Loucy (cell line): ENCODE results near the gene MRPL24.
A peak's percentile ranks its signal among the peaks of the same experiment; 100 is the strongest.

Source experiments
- H2AFZ ChIP-seq: fragments of 200-600 bp; sonication (generic); 2 replicates; pipeline ENCODE4 v1.6.0; 2016; ENCODE audit warnings: antibody characterized with exemption, mild to moderate bottlenecking, low read length, moderate library complexity
- H3F3A ChIP-seq: fragments of 200-600 bp; 2 replicates; pipeline ENCODE4 v1.6.0; 2016; ENCODE audit warnings: antibody characterized with exemption, low read depth, mild to moderate bottlenecking
- H3K27me3 ChIP-seq: fragments of 200-600 bp; sonication (generic); 2 replicates; pipeline ENCODE4 v1.6.1; 2014; ENCODE audit warnings: low read length, mild to moderate bottlenecking; ENCODE audit not compliant: insufficient read depth, poor library complexity, severe bottlenecking
- H3K36me3 ChIP-seq: fragments of 200-600 bp; sonication (generic); 2 replicates; pipeline ENCODE4 v1.6.1; 2016; ENCODE audit warnings: low read length; ENCODE audit not compliant: insufficient read depth
- H3K4me1 ChIP-seq: fragments of 200-600 bp; sonication (generic); 2 replicates; pipeline ENCODE4 v1.5.1; 2014; ENCODE audit warnings: low read length, mild to moderate bottlenecking; ENCODE audit not compliant: insufficient read depth, poor library complexity, severe bottlenecking
- H3K4me2 ChIP-seq: fragments of 200-600 bp; sonication (generic); 2 replicates; pipeline ENCODE4 v1.6.0; 2014; ENCODE audit warnings: antibody characterized with exemption, low read length, low read depth, mild to moderate bottlenecking; ENCODE audit not compliant: poor library complexity, severe bottlenecking
- H3K4me3 ChIP-seq: fragments of 200-600 bp; sonication (generic); 2 replicates; pipeline ENCODE4 v1.5.1; 2014; ENCODE audit warnings: low read length, mild to moderate bottlenecking, mixed read lengths; ENCODE audit not compliant: poor library complexity, severe bottlenecking
- H3K79me2 ChIP-seq: fragments of 200-600 bp; sonication (generic); 2 replicates; pipeline ENCODE4 v1.6.1; 2014; ENCODE audit warnings: low read length; ENCODE audit not compliant: insufficient read depth
- H3K9ac ChIP-seq: fragments of 200-600 bp; sonication (generic); 2 replicates; pipeline ENCODE4 v1.6.0; 2014; ENCODE audit warnings: mild to moderate bottlenecking, low read depth, low read length, moderate library complexity; ENCODE audit not compliant: poor library complexity, severe bottlenecking
- H3K9me2 ChIP-seq: fragments of 200-600 bp; sonication (generic); replicated peaks from 2 replicates; pipeline ENCODE4 v1.6.1; 2016; ENCODE audit warnings: low read depth, low read length, mixed read lengths
- H3K9me3 ChIP-seq: fragments of 200-600 bp; sonication (generic); 2 replicates; pipeline ENCODE4 v1.6.1; 2014; ENCODE audit warnings: mild to moderate bottlenecking, antibody characterized with exemption, low read length, low read depth; ENCODE audit not compliant: insufficient read depth
- H4K20me1 ChIP-seq: fragments of 200-600 bp; sonication (generic); 2 replicates; pipeline ENCODE4 v1.6.0; 2014; ENCODE audit warnings: antibody characterized with exemption, low read length, mild to moderate bottlenecking; ENCODE audit not compliant: insufficient read depth, poor library complexity, severe bottlenecking
- CTCF ChIP-seq: fragments of 200-600 bp; sonication (generic); conservative IDR thresholded peaks from 2 replicates; pipeline ENCODE4 v1.5.1; 2014; ENCODE audit warnings: mild to moderate bottlenecking, antibody characterized with exemption, low read length
- EZH2phosphoT487 ChIP-seq: fragments of 200-600 bp; IDR thresholded peaks from 2 replicates; pipeline ENCODE4 v1.6.1; 2018; ENCODE audit warnings: antibody characterized with exemption, mild to moderate bottlenecking, moderate library complexity, borderline replicate concordance

The MRPL24 gene

GRCh38 chr1:156741481-156741983 lies 644 bp upstream of the MRPL24 start:
- Histone ChIP-seq H3K4me1 (peaks cover 29% of the 10 kb centered on the region), H3K9ac (peak overlapping the region; percentile 64), H3K9me2 (no peaks in the 10 kb centered on the region), H2AFZ (no peak overlapping the region), H4K20me1 (peaks cover 24% of the 10 kb centered on the region), H3K4me3 (peak overlapping the region; percentile 61), H3K4me2 (peak overlapping the region; percentile 81), H3F3A (peaks cover 19% of the 10 kb centered on the region; the same call in 1 of the 2 replicates), H3K79me2 (peaks cover 54% of the 10 kb centered on the region), H3K36me3 (peaks cover 37% of the 10 kb centered on the region; the same call in 1 of the 2 replicates), H3K9me3 (no peaks in the 10 kb centered on the region), H3K27me3 (no peaks in the 10 kb centered on the region)
- no peak for TF ChIP-seq CTCF
- TF ChIP-seq EZH2phosphoT487 = no peak

GRCh38 chr1:156740237-156740740 lies 599 bp downstream of the MRPL24 start:
- H3K36me3 ChIP-seq = peaks cover 32% of the 10 kb centered on the region; the same call in 1 of the 2 replicates

GRCh38 chr1:156738916-156739315 lies 2.0 kb downstream of the MRPL24 start:
- Histone ChIP-seq H2AFZ (no peak overlapping the region), H3K9me2 (no peaks in the 10 kb centered on the region), H3K79me2 (peaks cover 30% of the 10 kb centered on the region), H3K4me3 (no peak overlapping the region), H3K4me1 (peaks cover 18% of the 10 kb centered on the region), H4K20me1 (peaks cover 3% of the 10 kb centered on the region), H3F3A (peaks cover 19% of the 10 kb centered on the region; the same call in 1 of the 2 replicates), H3K27me3 (no peaks in the 10 kb centered on the region), H3K4me2 (no peak overlapping the region), H3K9me3 (no peaks in the 10 kb centered on the region), H3K36me3 (peaks cover 21% of the 10 kb centered on the region; the same call in 1 of the 2 replicates), H3K9ac (no peak overlapping the region)
- TF ChIP-seq EZH2phosphoT487 (no peak), CTCF (no peak)

More at GRCh38 chr1:156740237-156740740, 599 bp downstream of the MRPL24 start:
- Histone ChIP-seq H3K4me3 (peak overlapping the region; percentile 96), H3K4me2 (peak overlapping the region; percentile 91), H3K27me3 (no peaks in the 10 kb centered on the region), H3K79me2 (peaks cover 42% of the 10 kb centered on the region), H3K9ac (peak overlapping the region; percentile 93), H3K9me3 (no peaks in the 10 kb centered on the region), H2AFZ (peak overlapping the region; percentile 88), H3F3A (peaks cover 19% of the 10 kb centered on the region; the same call in 1 of the 2 replicates), H4K20me1 (peaks cover 11% of the 10 kb centered on the region), H3K9me2 (no peaks in the 10 kb centered on the region), H3K4me1 (peaks cover 18% of the 10 kb centered on the region)
- TF ChIP-seq EZH2phosphoT487 (no peak), CTCF (no peak)
